ENCODE measurements around the gene RPL38.

DNA sequence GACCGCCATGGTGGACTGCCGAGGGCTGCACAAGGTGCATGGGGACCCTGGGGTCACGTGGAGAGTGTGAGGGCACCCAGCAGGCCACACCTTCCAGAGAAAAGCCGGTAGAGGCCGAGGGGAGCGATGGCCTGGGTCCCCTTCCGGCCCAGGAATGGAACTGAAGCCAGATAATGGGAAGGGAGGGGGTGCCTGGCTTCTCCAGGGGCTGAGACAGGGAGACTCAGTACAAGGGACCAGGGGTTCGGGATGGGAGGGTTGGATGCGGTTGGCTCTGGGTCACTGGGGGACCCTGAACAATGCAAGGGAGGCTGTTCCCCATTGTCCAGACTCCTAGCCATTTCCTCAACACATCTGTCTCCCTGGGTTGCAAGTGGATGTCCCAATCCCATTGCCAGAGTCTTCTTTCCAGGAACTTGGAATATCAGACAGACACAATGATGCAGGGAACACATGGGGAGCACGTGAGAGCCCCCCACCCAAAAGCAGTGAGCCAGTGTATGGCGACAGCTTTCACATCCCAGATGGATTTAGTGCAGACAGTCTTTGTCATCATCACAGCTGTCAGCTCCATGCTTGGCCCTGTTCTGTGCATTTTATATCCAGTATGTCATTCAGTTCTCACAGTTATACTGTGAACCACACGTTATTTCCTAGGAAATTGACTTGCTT, 47.0 kb downstream of the RPL38 start:
- TF ChIP-seq POLR2A (IDR thresholded peaks at IDR 0.05; ENCODE audit: low read depth, low read length) = no peak
- no peak for TF ChIP-seq TAF1 (IDR thresholded peaks at IDR 0.05; ENCODE audit: low read depth, low read length)
